ENCODE data around the gene CFAP251. TPM values are rescaled to one million over a fixed set of nuclear protein-coding genes. Genes with fewer than 3 reads are reported as not detected.

CFAP251 gene
- total RNA-seq, 4 donors from 2014 or later: 0.34 to 2.9 (median 2.2) TPM

DNA sequence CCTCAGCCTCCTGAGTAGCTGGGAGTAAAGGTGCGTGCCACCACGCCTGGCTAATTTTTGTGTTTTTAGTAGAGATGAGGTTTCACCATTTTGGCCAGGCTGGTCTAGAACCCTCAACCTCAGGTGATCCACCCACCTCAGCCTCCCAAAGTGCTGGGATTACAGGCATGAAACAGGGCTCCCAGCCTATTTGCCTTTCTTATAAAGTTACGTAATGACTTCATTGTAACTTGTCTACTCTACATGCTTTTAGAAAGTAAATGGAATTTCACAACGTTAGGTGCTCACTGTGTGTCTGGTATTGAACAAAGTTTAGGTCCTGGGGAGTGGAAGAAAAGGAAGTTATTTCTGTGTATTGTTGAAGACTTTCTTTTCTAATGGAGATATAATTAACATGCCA lies 12.5 kb downstream of the CFAP251 start:
- WGBS, 2 donors: 74 to 87% methylated on average over 4 of the region's 4 CpGs
- intact Hi-C loops (cut with DNase I): no loop called here

DNA sequence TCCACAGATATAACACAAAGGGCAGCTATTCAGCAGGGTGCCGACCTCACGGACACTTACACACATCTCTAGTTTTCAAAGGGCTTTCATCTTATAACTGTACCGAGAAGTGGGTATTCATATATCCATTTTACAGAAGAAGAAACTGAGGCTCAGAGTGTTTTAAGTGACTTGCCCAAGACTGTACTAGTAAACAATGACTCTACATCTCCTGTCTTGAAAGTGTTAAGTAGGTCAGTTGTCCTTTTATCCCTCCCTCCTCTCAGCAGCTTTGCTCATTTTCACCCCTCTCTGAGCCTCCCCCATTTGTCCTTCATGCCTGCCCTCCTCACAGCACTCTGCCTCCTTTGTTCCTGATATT lies 13.8 kb downstream of the CFAP251 start:
- Histone ChIP-seq H3K9me3 (no peaks in the 10 kb centered on the region), H3K27ac (no peak overlapping the region), H3K27me3 (no peaks in the 10 kb centered on the region), H3K4me3 (no peak overlapping the region), H3K4me1 (no peaks in the 10 kb centered on the region), H3K36me3 (peaks cover 0 to 2% (median 0%) of the 10 kb centered on the region in 3 donors)
- TF ChIP-seq POLR2A (IDR thresholded peaks at IDR 0.05): no peak
- no peak for TF ChIP-seq CTCF (IDR thresholded peaks at IDR 0.05)
- DNase-seq: no peak
- intact Hi-C loops (cut with DNase I): no loop called here
- WGBS, 2 donors: 90 to 91% methylated on average over 3 of the region's 3 CpGs

More for the DNA sequence above, 12.5 kb downstream of the CFAP251 start:
- no peak for DNase-seq
- Histone ChIP-seq H3K9me3 (no peaks in the 10 kb centered on the region), H3K27ac (no peak overlapping the region), H3K4me3 (no peak overlapping the region), H3K36me3 (no peaks in the 10 kb centered on the region), H3K4me1 (no peaks in the 10 kb centered on the region), H3K27me3 (no peaks in the 10 kb centered on the region)
- TF ChIP-seq POLR2A (IDR thresholded peaks at IDR 0.05): no peak
- no peak for TF ChIP-seq CTCF (IDR thresholded peaks at IDR 0.05)

DNA sequence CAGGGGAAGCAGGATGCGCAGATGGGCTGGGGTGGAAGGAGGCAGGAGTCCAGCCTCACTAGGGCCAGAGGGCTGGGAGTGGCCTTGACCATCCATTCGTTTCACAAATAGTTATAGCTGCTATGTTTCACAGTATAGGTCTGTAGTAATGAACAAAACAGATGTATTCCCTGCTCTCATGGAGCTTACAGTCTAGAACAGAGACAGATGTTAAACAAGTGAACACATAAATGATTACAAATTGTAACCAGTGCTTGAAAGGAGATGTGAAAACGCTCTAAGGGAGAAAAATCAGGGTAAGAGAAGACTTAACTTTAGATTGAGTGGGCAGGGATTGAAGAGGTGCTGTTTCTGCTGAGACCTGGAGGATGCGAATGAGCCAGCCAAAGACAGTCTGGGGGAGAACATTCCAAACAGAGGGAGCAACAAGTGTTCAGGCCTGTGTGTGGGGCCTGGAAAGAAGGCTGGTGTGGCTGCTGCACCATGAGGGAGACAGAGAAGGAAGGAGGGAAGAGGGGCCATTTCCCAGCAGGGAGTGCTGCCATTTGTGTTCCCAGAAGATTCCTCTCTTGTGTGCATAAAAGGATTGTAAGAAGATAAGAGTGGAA lies 14.6 kb downstream of the CFAP251 start:
- no peaks in the 10 kb centered on the region for H3K27me3 ChIP-seq
- no peak overlapping the region for H3K4me3 ChIP-seq
- intact Hi-C loops (cut with DNase I): no loop called here
- no peak for DNase-seq
- H3K36me3 ChIP-seq: peaks cover 0 to 5% (median 0%) of the 10 kb centered on the region in 3 donors
- H3K9me3 ChIP-seq: no peaks in the 10 kb centered on the region
- WGBS, 2 donors: 87 to 95% methylated on average over 4 of the region's 4 CpGs
- no peak for TF ChIP-seq CTCF (IDR thresholded peaks at IDR 0.05)
- TF ChIP-seq POLR2A (IDR thresholded peaks at IDR 0.05): no peak
- no peak overlapping the region for H3K27ac ChIP-seq
- no peaks in the 10 kb centered on the region for H3K4me1 ChIP-seq

- Histone ChIP-seq H3K36me3 (peaks cover 0 to 5% (median 0%) of the 10 kb centered on the region in 3 donors), H3K27me3 (no peaks in the 10 kb centered on the region), H3K4me1 (no peaks in the 10 kb centered on the region), H3K27ac (no peak overlapping the region), H3K4me3 (no peak overlapping the region), H3K9me3 (no peaks in the 10 kb centered on the region)
- intact Hi-C loops (cut with DNase I): no loop called here
- WGBS, 2 donors: 85 to 91% methylated on average over 17 of the region's 17 CpGs
- no peak for TF ChIP-seq POLR2A (IDR thresholded peaks at IDR 0.05)
- TF ChIP-seq CTCF (IDR thresholded peaks at IDR 0.05): no peak
- no peak for DNase-seq
These were observed 15.3 kb downstream of the CFAP251 start for GRCh38 chr12:121933522-121934308.

DNA sequence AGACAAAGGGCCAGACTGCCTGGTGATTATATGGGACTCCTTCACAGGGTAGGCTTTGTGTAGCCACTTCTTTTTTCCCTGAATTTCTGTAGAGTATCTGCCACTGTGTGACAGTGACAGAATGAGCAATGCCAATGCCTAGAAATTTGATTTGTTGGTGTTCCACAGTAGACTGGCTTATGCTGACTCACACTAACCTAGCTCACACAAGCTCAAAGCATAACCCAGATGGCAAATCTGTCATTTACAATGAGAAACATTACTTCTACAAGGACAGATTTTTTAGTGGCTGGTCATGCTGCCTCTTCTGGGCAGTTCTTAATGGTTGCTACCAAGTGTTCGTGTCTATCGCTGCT lies 15.9 kb downstream of the CFAP251 start:
- no peaks in the 10 kb centered on the region for H3K4me1 ChIP-seq
- no peak for DNase-seq
- 93 to 100% methylated on average over 2 of the region's 2 CpGs for WGBS, 2 donors
- no peak overlapping the region for H3K4me3 ChIP-seq
- H3K9me3 ChIP-seq: no peaks in the 10 kb centered on the region
- TF ChIP-seq POLR2A (IDR thresholded peaks at IDR 0.05) (no peak), CTCF (IDR thresholded peaks at IDR 0.05) (no peak)
- no peak overlapping the region for H3K27ac ChIP-seq
- no peaks in the 10 kb centered on the region for H3K27me3 ChIP-seq
- intact Hi-C loops (cut with DNase I): no loop called here
- H3K36me3 ChIP-seq: peaks cover 0 to 5% (median 0%) of the 10 kb centered on the region in 3 donors

Data from esophagus squamous epithelium (tissue), 5 donors.